K562 (cell line): ENCODE data around the gene OR13C5. TPM values are rescaled to one million over a fixed set of nuclear protein-coding genes. Genes with fewer than 3 reads are reported as not detected.

Experiments
- ATAC-seq: fragments of 200-7000 bp; cut with Tn5 transposase; 3 replicates; pipeline ENCODE4 v1.9.1; 2020; ENCODE audit warnings: moderate library complexity
- BruUV-seq: library from RNA; stranded (reverse); fragments of 400-500 nt; replicated peaks from 2 replicates; lab custom pipeline; 2021; lab: Mats Ljungman, UMichigan
- CTCF ChIA-PET: fragments of 300-600 bp; formaldehyde crosslinking; extraction: SDS; loops from one replicate; lab custom pipeline; 2021; ENCODE audit warnings: low intra/inter-chr PET ratio; lab: Yijun Ruan, JAX
- POLR2A ChIA-PET: fragments of 300-600, 350-650 bp; sonication (Branson Sonifier 250); formaldehyde crosslinking; extraction: SDS; loops from one replicate; lab custom pipeline; 2021; ENCODE audit warnings: antibody characterized with exemption, inconsistent platforms; lab: Yijun Ruan, JAX
- DNase-seq, 4 experiments: peaks; one replicate each; pipeline versions ENCODE4 v3.0.0 to v3.0.0-alpha.2; 2011 to 2018; ENCODE audit warnings: low spot score in 3 of 4, mixed read lengths in 3 of 4; ENCODE audit errors: extremely low read depth in 1 of 4
- FAIRE-seq: peaks from 2 replicates; lab custom pipeline; 2011; peaks lifted over from hg19 to GRCh38; lab: Jason Lieb, UNC
- H2AFZ ChIP-seq: 2 replicates; pipeline ENCODE4 v1.6.0; 2011; ENCODE audit warnings: low read depth, low read length, control low read depth, inconsistent platforms
- H3K27ac ChIP-seq: fragments of 200-600 bp; 3 replicates; pipeline ENCODE4 v1.8.0; 2011; ENCODE audit warnings: low read depth, mild to moderate bottlenecking, control low read depth, inconsistent platforms, low read length, moderate library complexity, mixed read lengths; ENCODE audit errors: extremely low read depth
- H3K27me3 ChIP-seq, 2 experiments: fragments of 300-600 bp in 1 of 2; 2 replicates in 1 of 2; 3 replicates in 1 of 2; pipeline versions ENCODE4 v1.6.0 to v1.8.0; 2011; ENCODE audit warnings: inconsistent platforms in 2 of 2, low read length in 2 of 2, mild to moderate bottlenecking in 1 of 2, mixed read lengths in 1 of 2, moderate library complexity in 1 of 2; ENCODE audit not compliant: control insufficient read depth in 2 of 2, insufficient read depth in 2 of 2
- H3K36me3 ChIP-seq: fragments of 300-600 bp; 3 replicates; pipeline ENCODE4 v1.8.0; 2011; ENCODE audit warnings: mild to moderate bottlenecking, low read length, inconsistent platforms; ENCODE audit not compliant: control insufficient read depth, insufficient read depth
- H3K4me1 ChIP-seq, 2 experiments: fragments of 200-600 bp in 1 of 2; replicated peaks in 1 of 2; 2 replicates in 1 of 2; 3 replicates in 1 of 2; pipeline versions ENCODE4 v1.5.1 to v1.8.0; 2011; ENCODE audit warnings: inconsistent platforms in 2 of 2, low read length in 2 of 2, mild to moderate bottlenecking in 1 of 2, mixed read lengths in 1 of 2, moderate library complexity in 1 of 2; ENCODE audit not compliant: control insufficient read depth in 2 of 2, insufficient read depth in 2 of 2
- H3K4me2 ChIP-seq: 2 replicates; pipeline ENCODE4 v1.6.1; 2011; ENCODE audit warnings: low read length, control low read depth, inconsistent platforms, mixed read lengths; ENCODE audit not compliant: insufficient read depth
- H3K4me3 ChIP-seq: fragments of 200-600 bp; sonication (generic), shearing (Covaris generic); 2 replicates; pipeline ENCODE4 v1.5.1; 2016; ENCODE audit warnings: control low read depth, inconsistent platforms
- H3K79me2 ChIP-seq: fragments of 200-600 bp; 3 replicates; pipeline ENCODE4 v1.8.0; 2011; ENCODE audit warnings: low read length, inconsistent platforms; ENCODE audit not compliant: control insufficient read depth, insufficient read depth
- H3K9ac ChIP-seq, 2 experiments: 2 replicates each; pipeline versions ENCODE4 v1.6.0 to v1.6.1; 2011; ENCODE audit warnings: low read depth in 2 of 2, low read length in 2 of 2, control low read depth in 1 of 2, inconsistent platforms in 1 of 2, mild to moderate bottlenecking in 1 of 2, mixed read lengths in 1 of 2; ENCODE audit not compliant: insufficient read depth in 1 of 2
- H3K9me1 ChIP-seq: one replicate; pipeline ENCODE4 v1.6.0; 2011; ENCODE audit warnings: inconsistent platforms, mild to moderate bottlenecking, low read length, moderate library complexity; ENCODE audit not compliant: control insufficient read depth, insufficient read depth
- H3K9me3 ChIP-seq: replicated peaks from 2 replicates; pipeline ENCODE4 v1.5.1; 2011; ENCODE audit warnings: low read depth, low read length, inconsistent platforms; ENCODE audit not compliant: control insufficient read depth, insufficient read depth
- H4K20me1 ChIP-seq: replicated peaks from 2 replicates; pipeline ENCODE4 v1.6.1; 2011; ENCODE audit warnings: low read length, inconsistent platforms, mixed read lengths; ENCODE audit not compliant: control insufficient read depth, insufficient read depth
- ARNT ChIP-seq, 2 experiments: fragments of 450-650 bp; IDR thresholded peaks; 2 replicates each; pipeline ENCODE4 v1.6.1; 2016; ENCODE audit warnings: mild to moderate bottlenecking in 1 of 2
- ATF1 ChIP-seq, 2 experiments: fragments of 450-650 bp in 1 of 2; IDR thresholded peaks; 2 replicates each; pipeline ENCODE4 v1.6.1; 2016; ENCODE audit warnings: missing compliant biosample characterization in 1 of 2, missing genetic modification characterization in 1 of 2
- ESRRA ChIP-seq: fragments of 450-650 bp; IDR thresholded peaks from 2 replicates; pipeline ENCODE4 v1.6.1; 2014; ENCODE audit warnings: low read depth, mild to moderate bottlenecking, moderate library complexity, borderline replicate concordance
- ETV5 ChIP-seq: sonication (generic); formaldehyde crosslinking; IDR thresholded peaks from 2 replicates; pipeline ENCODE4 v1.4.0; 2020; ENCODE audit warnings: low read depth, mild to moderate bottlenecking, missing genetic modification reagents
- FOXK1 ChIP-seq: sonication (generic); formaldehyde crosslinking; IDR thresholded peaks from 2 replicates; pipeline ENCODE4 v1.8.0; 2022; ENCODE audit warnings: missing genetic modification reagents, mild to moderate bottlenecking, borderline replicate concordance
- HNRNPH1 ChIP-seq: fragments of 200-400 bp; formaldehyde crosslinking; optimal IDR thresholded peaks from 2 replicates; pipeline ENCODE3; 2017; ENCODE audit warnings: low read depth, mild to moderate bottlenecking, low read length, moderate library complexity
- KAT7 ChIP-seq: sonication (generic); formaldehyde crosslinking; IDR thresholded peaks from 2 replicates; pipeline ENCODE4 v1.8.0; 2022; ENCODE audit warnings: missing genetic modification reagents, mild to moderate bottlenecking, borderline replicate concordance
- MCM5 ChIP-seq: fragments of 450-650 bp; IDR thresholded peaks from 2 replicates; pipeline ENCODE4 v1.6.1; 2016; ENCODE audit warnings: low read depth
- NFYB ChIP-seq: IDR thresholded peaks from 2 replicates; pipeline ENCODE4 v1.6.1; 2011; ENCODE audit warnings: mild to moderate bottlenecking, moderate library complexity; ENCODE audit not compliant: insufficient read length; ENCODE audit errors: extremely low read depth
- SMARCA5 ChIP-seq: fragments of 450-650 bp; IDR thresholded peaks from 2 replicates; pipeline ENCODE4 v1.6.1; 2016
- ZBTB7A ChIP-seq: IDR thresholded peaks from 2 replicates; pipeline ENCODE4 v1.6.1; 2011; ENCODE audit warnings: low read depth, mild to moderate bottlenecking, low read length, moderate library complexity, borderline replicate concordance; ENCODE audit not compliant: control insufficient read depth
- ZFP30 ChIP-seq: fragments of 250-450 bp; sonication (Bioruptor Pico); IDR thresholded peaks from 2 replicates; pipeline ENCODE4 v1.8.0; 2022; ENCODE audit warnings: moderate library complexity, mild to moderate bottlenecking, inconsistent platforms, borderline replicate concordance
- ZNF696 ChIP-seq: fragments of 250-450 bp; sonication (Bioruptor Pico); conservative IDR thresholded peaks from 2 replicates; pipeline ENCODE4 v1.4.0; 2020; ENCODE audit warnings: mild to moderate bottlenecking, moderate library complexity
- WGBS: fragments of 100-300 bp; shearing (Covaris generic); methylation state at CpG from one replicate; pipeline ENCODE4 v1.1.6; 2016; ENCODE audit warnings: low coverage, mixed read lengths; ENCODE audit not compliant: insufficient coverage; ENCODE audit errors: missing lambda C conversion rate; 5-methylcytosine and 5-hydroxymethylcytosine counted together
- in situ Hi-C: fragments of 300-500 bp; cut with MboI; formaldehyde crosslinking; loops from 4 replicates; pipeline ENCODE4 v1.15.0; 2018; ENCODE audit warnings: inconsistent platforms, mixed read lengths
- intact Hi-C: fragments of 100-400 bp; cut with micrococcal nuclease; formaldehyde crosslinking; loops from 2 replicates; pipeline ENCODE4 v1.14.2; 2022
- polyA plus RNA-seq, 8 experiments: library from polyadenylated mRNA; depleted of rRNA in 4 of 8; stranded (reverse) in 5 of 8; unstranded in 3 of 8; fragments of >200 nt; fragmentation: Nextera tagmentation in 2 of 8; fragmentation: Illumina TruSeq in 1 of 8; extraction: Ambion mirVana in 2 of 8; extraction: Trizol in 1 of 8; gene quantifications; 2 replicates each; pipeline versions ENCODE4 v1.2.1 to v1.2.3, GENCODE V29; 2011 to 2014; ENCODE audit warnings: inconsistent platforms in 1 of 8, missing spikeins in 1 of 8
- total RNA-seq, 7 experiments: library from RNA; depleted of rRNA in 6 of 7; stranded (reverse); fragments of >200 nt in 6 of 7; fragmentation: Illumina TruSeq in 2 of 7; extraction: Trizol in 2 of 7; gene quantifications; 2 replicates each; pipeline versions ENCODE4 v1.2.1 to v1.2.3, GENCODE V29; 2011 to 2021; ENCODE audit warnings: low replicate concordance in 1 of 7
- TF ChIP-seq, protein P1 (sequence below): fragments of 250-450 bp; sonication (Bioruptor Pico); IDR thresholded peaks from 2 replicates; pipeline ENCODE4 v1.4.0; 2020; ENCODE audit warnings: mild to moderate bottlenecking
- TF ChIP-seq, protein P2 (sequence below): sonication (generic); IDR thresholded peaks from 2 replicates; pipeline ENCODE4 v1.6.1; 2016
- TF ChIP-seq, protein P3 (sequence below): fragments of 250-450 bp; sonication (Bioruptor Pico); IDR thresholded peaks from 2 replicates; pipeline ENCODE4 v1.8.0; 2022; ENCODE audit warnings: moderate library complexity, mild to moderate bottlenecking, inconsistent platforms

Gene OR13C5
- total and polyA plus RNA-seq, 9 of the 15 experiments (the other 6 are each of a cell fraction or from before 2014, with no cell fraction given), result not detected

DNA sequence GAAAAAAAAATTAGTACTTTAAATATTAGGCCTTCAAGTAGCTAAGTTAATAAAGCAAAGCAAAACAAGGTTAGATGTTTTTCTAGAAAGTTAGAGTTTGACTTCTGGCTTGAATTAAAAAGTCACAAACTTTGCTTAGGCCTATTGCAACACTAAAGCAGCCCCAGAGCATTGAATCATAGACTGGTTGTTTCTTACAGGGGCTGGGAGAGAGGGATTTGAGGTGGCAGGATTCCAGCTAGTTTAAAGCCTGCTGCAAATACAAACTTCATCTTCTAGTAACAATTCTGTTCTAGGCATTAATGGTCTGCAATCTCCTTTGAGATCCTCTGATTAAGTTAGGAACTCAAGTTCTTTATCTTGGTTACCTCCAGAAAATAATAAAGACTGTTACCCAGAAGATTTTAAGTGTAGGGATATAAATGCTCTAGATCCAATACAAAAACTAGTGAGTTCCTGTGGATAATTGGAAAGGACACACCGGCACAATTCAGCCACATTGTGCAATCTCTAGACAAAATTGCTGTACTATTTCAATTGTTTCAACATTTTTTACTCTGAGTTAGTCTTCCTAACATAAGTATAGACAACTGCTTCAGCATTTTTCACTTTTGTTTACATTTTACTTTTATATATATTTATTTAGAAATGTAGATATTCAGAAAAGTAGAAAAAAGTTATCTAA, 12.6 kb downstream of the OR13C5 start:
- H2AFZ ChIP-seq, result no peak overlapping the region
- ATAC-seq, result no peak
- FAIRE-seq, result no peak
- no peak for DNase-seq
- no TSS peak for BruUV-seq
- no peak overlapping the region for H3K27ac ChIP-seq
- CTCF ChIA-PET, result no interaction called here
- H4K20me1 ChIP-seq, result no peaks in the 10 kb centered on the region
- H3K79me2 ChIP-seq, result no peaks in the 10 kb centered on the region
- POLR2A ChIA-PET, result no interaction called here
- H3K4me2 ChIP-seq, result no peak overlapping the region
- in situ Hi-C loops, result no loop called here
- no peaks in the 10 kb centered on the region for H3K36me3 ChIP-seq
- no peak overlapping the region for H3K9ac ChIP-seq
- no peaks in the 10 kb centered on the region; the same call in 1 of the 2 replicates for H3K9me3 ChIP-seq
- H3K9me1 ChIP-seq, result no peaks in the 10 kb centered on the region
- H3K4me3 ChIP-seq, result no peak overlapping the region
- intact Hi-C loops, result no loop called here
- H3K4me1 ChIP-seq, result no peaks in the 10 kb centered on the region
- WGBS, result 7% methylated on average over 1 of the region's 1 CpG
- H3K27me3 ChIP-seq, result no peaks in the 10 kb centered on the region
- TF ChIP-seq MCM5 (no peak), ZBTB7A (no peak), FOXK1 (no peak), ARNT (IDR thresholded peaks at IDR 0.05) (no peak), SMARCA5 (no peak), NFYB (no peak), KAT7 (no peak), HNRNPH1 (no peak), ESRRA (no peak), ZFP30 (CRISPR knock-in tag) (no peak), ATF1 (CRISPR knock-in tag; IDR thresholded peaks at IDR 0.05) (no peak), ATF1 (tag; IDR thresholded peaks at IDR 0.05) (no peak), ZNF696 (CRISPR knock-in tag) (no peak), ETV5 (no peak)
- TF ChIP-seq, protein P1, sequence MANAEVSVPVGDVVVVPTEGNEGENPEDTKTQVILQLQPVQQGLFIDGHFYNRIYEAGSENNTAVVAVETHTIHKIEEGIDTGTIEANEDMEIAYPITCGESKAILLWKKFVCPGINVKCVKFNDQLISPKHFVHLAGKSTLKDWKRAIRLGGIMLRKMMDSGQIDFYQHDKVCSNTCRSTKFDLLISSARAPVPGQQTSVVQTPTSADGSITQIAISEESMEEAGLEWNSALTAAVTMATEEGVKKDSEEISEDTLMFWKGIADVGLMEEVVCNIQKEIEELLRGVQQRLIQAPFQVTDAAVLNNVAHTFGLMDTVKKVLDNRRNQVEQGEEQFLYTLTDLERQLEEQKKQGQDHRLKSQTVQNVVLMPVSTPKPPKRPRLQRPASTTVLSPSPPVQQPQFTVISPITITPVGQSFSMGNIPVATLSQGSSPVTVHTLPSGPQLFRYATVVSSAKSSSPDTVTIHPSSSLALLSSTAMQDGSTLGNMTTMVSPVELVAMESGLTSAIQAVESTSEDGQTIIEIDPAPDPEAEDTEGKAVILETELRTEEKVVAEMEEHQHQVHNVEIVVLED (CRISPR knock-in tag), result no peak
- TF ChIP-seq, protein P2, sequence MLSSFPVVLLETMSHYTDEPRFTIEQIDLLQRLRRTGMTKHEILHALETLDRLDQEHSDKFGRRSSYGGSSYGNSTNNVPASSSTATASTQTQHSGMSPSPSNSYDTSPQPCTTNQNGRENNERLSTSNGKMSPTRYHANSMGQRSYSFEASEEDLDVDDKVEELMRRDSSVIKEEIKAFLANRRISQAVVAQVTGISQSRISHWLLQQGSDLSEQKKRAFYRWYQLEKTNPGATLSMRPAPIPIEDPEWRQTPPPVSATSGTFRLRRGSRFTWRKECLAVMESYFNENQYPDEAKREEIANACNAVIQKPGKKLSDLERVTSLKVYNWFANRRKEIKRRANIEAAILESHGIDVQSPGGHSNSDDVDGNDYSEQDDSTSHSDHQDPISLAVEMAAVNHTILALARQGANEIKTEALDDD, result no peak
- TF ChIP-seq, protein P3, sequence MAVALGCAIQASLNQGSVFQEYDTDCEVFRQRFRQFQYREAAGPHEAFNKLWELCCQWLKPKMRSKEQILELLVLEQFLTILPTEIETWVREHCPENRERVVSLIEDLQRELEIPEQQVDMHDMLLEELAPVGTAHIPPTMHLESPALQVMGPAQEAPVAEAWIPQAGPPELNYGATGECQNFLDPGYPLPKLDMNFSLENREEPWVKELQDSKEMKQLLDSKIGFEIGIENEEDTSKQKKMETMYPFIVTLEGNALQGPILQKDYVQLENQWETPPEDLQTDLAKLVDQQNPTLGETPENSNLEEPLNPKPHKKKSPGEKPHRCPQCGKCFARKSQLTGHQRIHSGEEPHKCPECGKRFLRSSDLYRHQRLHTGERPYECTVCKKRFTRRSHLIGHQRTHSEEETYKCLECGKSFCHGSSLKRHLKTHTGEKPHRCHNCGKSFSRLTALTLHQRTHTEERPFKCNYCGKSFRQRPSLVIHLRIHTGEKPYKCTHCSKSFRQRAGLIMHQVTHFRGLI, result no peak
